MG63 (cell line): ENCODE results near the gene RPL7L1. TPM values are rescaled to one million over a fixed set of nuclear protein-coding genes. Genes with fewer than 3 reads are reported as not detected.
A peak's percentile ranks its signal among the peaks of the same experiment; 100 is the strongest.

Source experiments
- DNase-seq: peaks from one replicate; pipeline ENCODE4 v3.0.0-alpha.2; 2020
- H3K27me3 ChIP-seq: fragments of 250-450 bp; sonication (Bioruptor Pico); 2 replicates; pipeline ENCODE4 v1.5.1; 2020; ENCODE audit warnings: mild to moderate bottlenecking, moderate library complexity
- H3K36me3 ChIP-seq: fragments of 250-450 bp; sonication (Bioruptor Pico); 2 replicates; pipeline ENCODE4 v1.5.1; 2020; ENCODE audit warnings: mild to moderate bottlenecking, moderate library complexity
- H3K4me3 ChIP-seq: fragments of 250-450 bp; sonication (Bioruptor Pico); 2 replicates; pipeline ENCODE4 v1.5.1; 2020; ENCODE audit warnings: mild to moderate bottlenecking, moderate library complexity
- H3K9me3 ChIP-seq: fragments of 250-450 bp; sonication (Bioruptor Pico); 2 replicates; pipeline ENCODE4 v1.5.1; 2020; ENCODE audit warnings: mild to moderate bottlenecking, moderate library complexity
- total RNA-seq: library from RNA; depleted of rRNA; stranded (reverse); fragments of >200 nt; shearing (Covaris generic); gene quantifications from 2 replicates; pipeline ENCODE4 v1.2.3, GENCODE V29; 2014; ENCODE audit warnings: low replicate concordance

The RPL7L1 gene
- total RNA-seq, 1 experiment from 2014 or later, result 73.0 TPM

DNA sequence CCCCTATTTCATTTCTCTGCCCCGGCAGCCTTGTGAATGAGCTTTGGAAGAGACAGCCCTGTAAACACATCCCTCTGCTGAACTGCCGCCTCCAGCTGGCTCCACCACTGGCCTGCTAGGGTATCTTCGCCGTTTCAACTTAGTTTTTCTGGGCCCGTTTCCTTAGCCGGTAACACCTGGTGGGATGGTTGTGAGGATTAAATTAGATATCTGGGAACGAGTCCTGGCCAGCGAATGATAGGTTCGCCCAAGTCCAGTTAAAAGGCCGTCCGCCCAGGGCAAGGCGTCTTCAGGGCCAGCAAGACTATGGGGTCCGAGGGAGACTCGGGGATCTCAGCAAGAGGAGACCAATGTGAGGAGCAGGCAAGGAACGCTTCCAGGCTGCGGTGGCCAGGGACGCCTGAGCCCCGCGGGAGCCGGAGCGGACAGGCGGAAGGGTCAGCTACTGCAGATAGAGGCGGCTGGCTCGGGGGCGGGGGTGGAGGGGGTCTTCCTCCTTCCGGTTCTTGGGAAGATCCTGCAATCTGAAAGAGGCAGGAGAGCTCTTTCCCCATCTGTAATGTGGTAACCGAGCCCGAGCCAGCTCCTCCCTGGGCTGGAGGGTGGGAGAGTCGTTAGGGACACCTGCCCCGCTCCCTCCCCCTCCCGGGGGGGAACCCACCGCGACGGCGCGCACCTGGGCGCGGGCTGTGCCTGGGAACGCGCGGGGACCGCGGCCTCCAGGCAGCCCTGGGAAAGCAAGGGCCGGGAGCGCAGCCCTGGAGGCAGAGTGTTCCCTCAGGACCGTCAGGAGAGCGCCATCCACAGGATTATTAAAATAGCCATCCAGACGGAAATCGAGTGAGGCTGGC is 32.0 kb downstream of the RPL7L1 start:
- DNase-seq, result no peak
- Histone ChIP-seq H3K36me3 (no peaks in the 10 kb centered on the region), H3K4me3 (no peak overlapping the region)

GRCh38 chr6:42914546-42914945 is 35.1 kb downstream of the RPL7L1 start:
- Histone ChIP-seq H3K9me3 (no peaks in the 10 kb centered on the region), H3K4me3 (no peak overlapping the region), H3K36me3 (no peaks in the 10 kb centered on the region), H3K27me3 (no peaks in the 10 kb centered on the region)
- DNase-seq, result no peak

More for the DNA sequence above, 32.0 kb downstream of the RPL7L1 start:
- H3K9me3 ChIP-seq, result no peaks in the 10 kb centered on the region
- H3K27me3 ChIP-seq, result no peaks in the 10 kb centered on the region

DNA sequence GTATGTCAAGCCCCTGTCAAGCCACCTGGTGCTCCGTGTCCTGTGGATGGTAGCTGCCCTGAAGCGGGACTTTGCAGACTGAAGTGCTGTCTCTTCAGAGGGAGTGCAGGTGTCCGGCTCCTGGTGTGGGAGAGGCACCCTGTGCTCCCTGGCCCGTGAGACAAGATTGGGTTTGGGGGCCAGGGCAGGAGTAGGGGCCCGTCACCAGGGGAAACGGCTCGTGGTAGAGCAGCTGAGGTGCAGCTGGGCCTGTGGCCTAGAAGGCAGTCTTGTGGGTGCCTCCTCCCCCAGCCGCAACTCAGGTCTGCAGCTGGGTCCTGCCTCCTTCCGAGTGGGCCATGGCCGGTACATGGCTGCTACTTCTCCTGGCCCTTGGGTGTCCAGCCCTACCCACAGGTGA is 36.3 kb downstream of the RPL7L1 start, which contains the start of gene PTCRA:
PTCRA (plus strand) TSS at position 322 of the 400 bp plus-strand sequence; CDS start at position 339, 17 bp downstream.
- no peak for DNase-seq
- no peaks in the 10 kb centered on the region for H3K36me3 ChIP-seq
- H3K27me3 ChIP-seq, result no peaks in the 10 kb centered on the region
- no peaks in the 10 kb centered on the region for H3K9me3 ChIP-seq
- no peak within 1 kb of the TSS for H3K4me3 ChIP-seq

DNA sequence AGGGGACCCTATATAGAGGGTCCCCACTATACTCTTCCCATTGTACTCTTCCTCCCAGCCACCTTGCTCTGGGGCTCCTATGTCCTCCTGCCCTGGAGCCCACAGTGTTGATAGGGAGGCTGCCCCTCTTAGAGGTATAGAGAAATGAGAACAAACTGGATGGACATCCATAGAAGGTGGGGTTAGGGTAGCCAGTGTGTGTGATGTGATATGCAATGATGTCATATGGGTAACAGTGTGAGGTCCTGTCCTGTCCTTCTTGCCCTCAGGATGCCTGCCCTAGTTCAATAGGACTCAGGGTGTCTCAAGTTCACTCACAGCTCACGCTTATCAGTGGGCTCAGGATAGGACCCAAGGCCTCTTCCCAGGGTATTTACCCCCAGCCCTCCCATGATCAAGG is 36.9 kb downstream of the RPL7L1 start:
- DNase-seq, result no peak
- Histone ChIP-seq H3K9me3 (no peaks in the 10 kb centered on the region), H3K36me3 (no peaks in the 10 kb centered on the region), H3K4me3 (no peak overlapping the region), H3K27me3 (no peaks in the 10 kb centered on the region)

DNA sequence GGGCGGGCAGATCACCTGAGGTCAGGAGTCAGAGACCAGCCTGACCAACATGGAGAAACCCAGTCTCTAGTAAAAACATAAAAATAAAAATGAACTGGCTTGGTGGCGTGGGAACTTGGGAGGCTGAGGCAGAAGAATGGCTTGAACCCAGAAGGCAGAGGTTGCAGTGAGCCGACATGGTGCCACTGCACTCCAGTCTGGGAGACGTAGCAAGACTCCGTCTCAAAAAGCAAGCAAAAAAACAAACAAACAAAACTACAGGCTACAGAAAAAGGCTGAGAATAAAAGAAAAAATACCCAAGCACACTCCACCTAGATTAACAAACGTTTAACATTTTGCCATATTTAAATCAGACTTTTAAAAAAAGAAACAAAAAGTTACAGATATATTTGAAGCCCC is 42.4 kb downstream of the RPL7L1 start:
- Histone ChIP-seq H3K36me3 (no peaks in the 10 kb centered on the region), H3K4me3 (no peak overlapping the region)

GRCh38 chr6:42923666-42924065 is 44.2 kb downstream of the RPL7L1 start:
- no peaks in the 10 kb centered on the region for H3K27me3 ChIP-seq
- DNase-seq, result no peak
- H3K36me3 ChIP-seq, result no peaks in the 10 kb centered on the region
- no peaks in the 10 kb centered on the region for H3K9me3 ChIP-seq
- no peak overlapping the region for H3K4me3 ChIP-seq

More for the DNA sequence above, 42.4 kb downstream of the RPL7L1 start:
- Histone ChIP-seq H3K27me3 (no peaks in the 10 kb centered on the region), H3K9me3 (no peaks in the 10 kb centered on the region)
- DNase-seq, result no peak

- Histone ChIP-seq H3K27me3 (no peaks in the 10 kb centered on the region), H3K36me3 (no peaks in the 10 kb centered on the region)
- DNase-seq, result no peak
Observed at GRCh38 chr6:42925248-42925857, 45.9 kb downstream of the RPL7L1 start.

GRCh38 chr6:42928986-42929820 is 49.8 kb downstream of the RPL7L1 start, which contains the start of gene CNPY3:
CNPY3 (plus strand) TSS chr6:42929480; CDS start chr6:42929571, 91 bp downstream.
- H3K27me3 ChIP-seq, result no peaks in the 10 kb centered on the region
- no peaks in the 10 kb centered on the region for H3K9me3 ChIP-seq
- DNase-seq, result peak; percentile 96
- peaks cover 3% of the 10 kb centered on the region for H3K36me3 ChIP-seq
- H3K4me3 ChIP-seq, result peak within 1 kb of the TSS; percentile 74

More at GRCh38 chr6:42925248-42925857, 45.9 kb downstream of the RPL7L1 start:
- no peak overlapping the region for H3K4me3 ChIP-seq
- H3K9me3 ChIP-seq, result no peaks in the 10 kb centered on the region

DNA sequence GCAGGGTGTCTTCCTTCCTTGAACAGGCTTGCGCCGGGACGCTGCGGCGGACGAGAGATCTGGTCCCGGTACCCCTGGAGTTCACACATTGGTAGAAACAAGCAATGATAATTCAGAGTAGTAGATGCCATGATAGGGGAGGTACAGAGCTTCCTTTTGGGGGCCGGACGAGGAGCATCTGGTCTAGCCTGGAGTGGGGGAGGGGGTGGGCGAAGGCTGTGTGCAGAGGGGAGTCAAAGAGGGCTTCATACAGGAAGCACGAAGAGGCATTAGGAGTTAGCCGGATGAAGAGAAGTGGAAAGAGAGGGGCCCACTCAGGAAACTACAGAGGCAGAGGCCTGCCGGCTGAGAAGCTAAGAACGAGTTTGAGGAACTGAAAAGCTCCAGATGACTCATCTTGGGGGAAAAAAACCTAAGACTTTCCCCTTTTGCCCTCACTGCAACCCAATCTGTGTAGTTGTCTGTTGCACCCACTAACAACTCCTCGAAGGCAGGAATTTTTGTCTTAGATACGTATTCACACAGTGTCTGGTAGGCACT is 50.5 kb downstream of the RPL7L1 start:
- Histone ChIP-seq H3K27me3 (no peaks in the 10 kb centered on the region), H3K4me3 (peak overlapping the region; percentile 74), H3K36me3 (peaks cover 3% of the 10 kb centered on the region), H3K9me3 (no peaks in the 10 kb centered on the region)
- no peak for DNase-seq

- no peak for DNase-seq
- H3K9me3 ChIP-seq, result no peaks in the 10 kb centered on the region
- H3K27me3 ChIP-seq, result no peaks in the 10 kb centered on the region
- peaks cover 10% of the 10 kb centered on the region for H3K36me3 ChIP-seq
- H3K4me3 ChIP-seq, result no peak overlapping the region
Observed at GRCh38 chr6:42932412-42932811, 53.0 kb downstream of the RPL7L1 start.

DNA sequence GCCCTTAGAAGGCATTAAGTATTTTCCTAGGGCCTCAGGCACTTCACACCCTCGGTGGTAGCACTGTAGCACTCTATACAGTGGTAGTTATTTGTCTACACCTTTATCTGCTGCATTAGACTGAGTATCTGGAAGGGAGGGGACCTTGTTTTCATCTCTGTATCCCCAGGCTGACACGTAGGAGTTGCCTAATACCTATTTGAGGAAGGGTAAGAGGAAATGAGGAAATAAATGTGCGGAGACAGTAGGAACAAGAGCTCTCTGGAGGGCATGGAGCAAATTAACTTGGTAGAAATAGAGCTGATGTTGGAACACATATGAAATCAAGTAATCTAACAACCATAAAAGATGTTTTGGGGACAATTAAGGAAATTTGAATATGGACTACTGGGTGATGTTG is 53.8 kb downstream of the RPL7L1 start:
- DNase-seq, result no peak
- no peaks in the 10 kb centered on the region for H3K9me3 ChIP-seq
- H3K36me3 ChIP-seq, result peaks cover 10% of the 10 kb centered on the region
- no peaks in the 10 kb centered on the region for H3K27me3 ChIP-seq
- no peak overlapping the region for H3K4me3 ChIP-seq

DNA sequence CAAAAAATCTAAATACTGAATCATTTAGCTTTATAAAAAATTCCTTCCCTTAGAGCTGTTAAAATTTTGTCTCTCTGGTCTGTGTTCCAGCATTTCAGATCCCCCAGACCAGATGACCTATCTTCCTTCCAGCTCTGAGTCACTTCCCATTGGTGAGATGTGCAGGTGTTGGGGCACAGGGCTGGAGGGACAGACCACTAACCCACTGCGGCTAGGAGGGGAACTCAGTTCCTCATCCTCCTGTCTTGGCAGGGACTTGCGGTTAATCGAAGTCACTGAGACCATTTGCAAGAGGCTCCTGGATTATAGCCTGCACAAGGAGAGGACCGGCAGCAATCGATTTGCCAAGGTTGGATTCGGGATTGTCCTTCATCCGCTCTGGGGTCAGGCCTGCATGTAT is 55.9 kb downstream of the RPL7L1 start:
- H3K36me3 ChIP-seq, result peaks cover 10% of the 10 kb centered on the region
- no peaks in the 10 kb centered on the region for H3K9me3 ChIP-seq
- no peaks in the 10 kb centered on the region for H3K27me3 ChIP-seq
- no peak for DNase-seq
- H3K4me3 ChIP-seq, result no peak overlapping the region

DNA sequence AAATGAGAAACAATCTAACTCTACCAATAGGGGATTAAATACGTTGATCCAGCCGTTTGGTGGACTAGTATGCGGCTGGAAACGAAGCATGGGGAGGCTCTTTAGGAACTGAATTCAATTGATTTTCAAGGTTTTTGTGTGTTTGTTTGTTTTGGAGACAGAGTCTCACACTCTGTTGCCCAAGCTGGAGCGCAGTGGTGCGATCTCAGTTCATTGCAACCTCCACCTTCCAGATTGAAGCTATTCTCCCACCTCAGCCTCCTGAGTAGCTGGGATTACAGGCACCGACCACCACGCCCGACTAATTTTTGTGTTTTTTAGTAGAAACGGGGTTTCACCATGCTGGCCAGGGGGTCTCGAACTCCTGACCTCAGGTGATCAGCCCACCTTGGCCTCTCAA is 57.0 kb downstream of the RPL7L1 start:
- no peak for DNase-seq
- Histone ChIP-seq H3K4me3 (no peak overlapping the region), H3K9me3 (no peaks in the 10 kb centered on the region), H3K27me3 (no peaks in the 10 kb centered on the region), H3K36me3 (peaks cover 10% of the 10 kb centered on the region)

DNA sequence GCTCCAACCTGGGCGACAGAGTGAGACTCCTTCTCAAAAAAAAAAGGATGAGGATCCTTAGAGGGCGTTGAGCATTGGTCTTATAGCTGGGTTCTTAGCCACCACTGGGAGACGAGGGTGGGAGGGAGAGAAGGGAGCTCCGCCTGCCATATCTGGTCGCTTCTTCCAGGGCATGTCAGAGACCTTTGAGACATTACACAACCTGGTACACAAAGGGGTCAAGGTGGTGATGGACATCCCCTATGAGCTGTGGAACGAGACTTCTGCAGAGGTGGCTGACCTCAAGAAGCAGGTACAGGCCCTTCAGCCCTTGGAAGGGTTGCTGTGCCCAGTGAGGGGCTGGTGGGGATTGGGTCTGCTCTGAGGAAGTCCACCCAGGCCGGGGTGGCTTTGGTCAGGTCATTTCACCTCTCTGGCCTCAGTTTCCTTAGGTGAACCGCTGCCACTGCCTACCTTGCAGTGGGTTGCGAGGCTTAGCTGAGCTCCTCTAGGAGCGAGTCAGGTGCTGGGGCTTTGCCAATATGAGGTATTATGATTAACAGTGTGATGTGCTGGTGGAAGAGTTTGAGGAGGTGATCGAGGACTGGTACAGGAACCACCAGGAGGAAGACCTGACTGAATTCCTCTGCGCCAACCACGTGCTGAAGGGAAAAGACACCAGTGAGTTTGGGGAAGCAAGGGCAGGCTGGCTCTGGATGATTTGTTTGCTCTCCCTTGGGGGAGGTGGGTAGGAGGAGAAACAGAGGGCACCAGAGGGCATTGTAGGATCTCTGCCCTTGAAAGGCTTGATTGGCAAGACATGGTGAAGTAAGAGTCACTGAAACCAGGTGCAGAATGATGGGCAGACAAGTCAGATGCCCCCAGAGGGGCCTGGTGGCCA is 58.4 kb downstream of the RPL7L1 start:
- no peak overlapping the region for H3K4me3 ChIP-seq
- peaks cover 7% of the 10 kb centered on the region for H3K36me3 ChIP-seq
- no peaks in the 10 kb centered on the region for H3K27me3 ChIP-seq
- no peak for DNase-seq
- H3K9me3 ChIP-seq, result no peaks in the 10 kb centered on the region

DNA sequence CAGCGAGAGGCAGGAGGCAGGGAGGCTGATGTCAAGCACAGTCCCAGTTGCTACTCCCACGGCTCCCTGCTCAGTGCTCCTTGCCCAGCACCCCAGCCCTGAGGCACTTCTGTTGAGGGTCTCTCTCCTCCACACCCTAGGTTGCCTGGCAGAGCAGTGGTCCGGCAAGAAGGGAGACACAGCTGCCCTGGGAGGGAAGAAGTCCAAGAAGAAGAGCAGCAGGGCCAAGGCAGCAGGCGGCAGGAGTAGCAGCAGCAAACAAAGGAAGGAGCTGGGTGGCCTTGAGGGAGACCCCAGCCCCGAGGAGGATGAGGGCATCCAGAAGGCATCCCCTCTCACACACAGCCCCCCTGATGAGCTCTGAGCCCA is 59.0 kb downstream of the RPL7L1 start:
- no peak overlapping the region for H3K4me3 ChIP-seq
- no peak for DNase-seq
- no peaks in the 10 kb centered on the region for H3K27me3 ChIP-seq
- no peaks in the 10 kb centered on the region for H3K9me3 ChIP-seq
- peaks cover 7% of the 10 kb centered on the region for H3K36me3 ChIP-seq
